Chondrocyte (in vitro differentiated cells): ENCODE results near the gene IFFO2. TPM values are rescaled to one million over a fixed set of nuclear protein-coding genes. Genes with fewer than 3 reads are reported as not detected.
A peak's percentile ranks its signal among the peaks of the same experiment; 100 is the strongest.

Experiments used
- DNase-seq: peaks from one replicate; pipeline ENCODE4 v3.0.0; 2021; ENCODE audit warnings: mixed read lengths, low spot score
- H3K27ac Mint-ChIP-seq: one replicate; pipeline ENCODE4 v1.8.0; 2021; ENCODE audit warnings: mild to moderate bottlenecking, moderate library complexity, mixed read lengths; ENCODE audit not compliant: unreplicated experiment
- H3K27me3 Mint-ChIP-seq: 2 replicates; pipeline ENCODE4 v1.8.0; 2021; ENCODE audit warnings: low read depth, mixed read lengths
- H3K36me3 Mint-ChIP-seq: 2 replicates; pipeline ENCODE4 v1.8.0; 2021; ENCODE audit warnings: low read depth, mixed read lengths
- H3K4me1 Mint-ChIP-seq: 2 replicates; pipeline ENCODE4 v1.8.0; 2021; ENCODE audit warnings: low read depth, mild to moderate bottlenecking, mixed read lengths
- H3K4me3 Mint-ChIP-seq: one replicate; pipeline ENCODE4 v1.8.0; 2021; ENCODE audit warnings: mild to moderate bottlenecking, moderate library complexity, mixed read lengths; ENCODE audit not compliant: unreplicated experiment
- H3K9me3 Mint-ChIP-seq: 2 replicates; pipeline ENCODE4 v1.8.0; 2021; ENCODE audit warnings: low read depth, mixed read lengths
- total RNA-seq: library from RNA; stranded (reverse); gene quantifications from 3 replicates; pipeline ENCODE4 v1.2.1, GENCODE V29; 2021
- TF ChIP-seq, protein P1 (sequence below): fragments of 200-600 bp; sonication (generic); IDR thresholded peaks from 2 replicates; pipeline ENCODE4 v1.5.0; 2021; ENCODE audit warnings: antibody characterized with exemption, mild to moderate bottlenecking, moderate library complexity

The IFFO2 gene
- total RNA-seq, 1 donor from 2014 or later: 18.9 TPM

DNA sequence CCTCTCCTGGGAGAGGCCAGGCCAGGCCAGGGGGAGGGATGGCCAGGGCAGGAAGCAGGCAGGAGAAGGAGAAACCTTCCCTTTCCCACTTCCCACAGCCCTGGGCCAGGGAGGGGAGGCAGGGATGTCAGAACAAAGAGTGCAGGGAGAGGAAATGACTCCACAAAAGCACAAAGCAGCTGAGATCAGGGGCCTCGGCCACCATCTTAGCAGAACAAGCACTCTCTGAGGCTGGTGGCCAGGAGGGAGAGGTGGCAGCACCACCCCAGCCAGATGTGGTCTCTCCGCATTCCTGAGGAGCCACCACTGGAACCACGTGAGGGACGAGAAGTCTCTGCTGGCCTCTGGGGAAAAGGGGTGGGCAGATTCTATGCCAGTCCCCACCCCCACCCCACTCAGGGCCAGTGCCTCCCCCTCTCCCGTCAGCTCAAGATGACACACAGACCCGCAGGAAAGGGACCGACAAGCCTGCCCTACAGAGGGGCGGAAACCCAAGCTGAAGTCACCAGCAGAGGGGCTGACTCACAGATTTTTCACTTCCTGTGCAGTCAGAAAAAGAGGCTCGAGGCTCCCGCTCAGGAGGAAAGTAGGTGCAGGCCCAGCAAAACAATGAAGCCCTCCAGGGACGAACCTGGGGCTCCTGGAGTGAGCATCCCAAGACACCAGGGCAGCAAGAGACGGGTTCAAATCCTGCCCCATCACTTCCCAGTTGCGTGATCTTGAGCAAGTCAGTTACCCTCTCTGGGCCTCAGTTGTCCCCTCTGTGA lies 30.0 kb downstream of the IFFO2 start:
- TF ChIP-seq, protein P1, sequence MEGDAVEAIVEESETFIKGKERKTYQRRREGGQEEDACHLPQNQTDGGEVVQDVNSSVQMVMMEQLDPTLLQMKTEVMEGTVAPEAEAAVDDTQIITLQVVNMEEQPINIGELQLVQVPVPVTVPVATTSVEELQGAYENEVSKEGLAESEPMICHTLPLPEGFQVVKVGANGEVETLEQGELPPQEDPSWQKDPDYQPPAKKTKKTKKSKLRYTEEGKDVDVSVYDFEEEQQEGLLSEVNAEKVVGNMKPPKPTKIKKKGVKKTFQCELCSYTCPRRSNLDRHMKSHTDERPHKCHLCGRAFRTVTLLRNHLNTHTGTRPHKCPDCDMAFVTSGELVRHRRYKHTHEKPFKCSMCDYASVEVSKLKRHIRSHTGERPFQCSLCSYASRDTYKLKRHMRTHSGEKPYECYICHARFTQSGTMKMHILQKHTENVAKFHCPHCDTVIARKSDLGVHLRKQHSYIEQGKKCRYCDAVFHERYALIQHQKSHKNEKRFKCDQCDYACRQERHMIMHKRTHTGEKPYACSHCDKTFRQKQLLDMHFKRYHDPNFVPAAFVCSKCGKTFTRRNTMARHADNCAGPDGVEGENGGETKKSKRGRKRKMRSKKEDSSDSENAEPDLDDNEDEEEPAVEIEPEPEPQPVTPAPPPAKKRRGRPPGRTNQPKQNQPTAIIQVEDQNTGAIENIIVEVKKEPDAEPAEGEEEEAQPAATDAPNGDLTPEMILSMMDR: peak; percentile 32
- peaks cover 76% of the 10 kb centered on the region for H3K4me1 Mint-ChIP-seq
- H3K36me3 Mint-ChIP-seq: peaks cover 1% of the 10 kb centered on the region
- peak overlapping the region; percentile 55 for H3K4me3 Mint-ChIP-seq
- no peak for DNase-seq
- peak overlapping the region; percentile 94 for H3K27ac Mint-ChIP-seq
- H3K9me3 Mint-ChIP-seq: no peaks in the 10 kb centered on the region
- no peaks in the 10 kb centered on the region for H3K27me3 Mint-ChIP-seq

DNA sequence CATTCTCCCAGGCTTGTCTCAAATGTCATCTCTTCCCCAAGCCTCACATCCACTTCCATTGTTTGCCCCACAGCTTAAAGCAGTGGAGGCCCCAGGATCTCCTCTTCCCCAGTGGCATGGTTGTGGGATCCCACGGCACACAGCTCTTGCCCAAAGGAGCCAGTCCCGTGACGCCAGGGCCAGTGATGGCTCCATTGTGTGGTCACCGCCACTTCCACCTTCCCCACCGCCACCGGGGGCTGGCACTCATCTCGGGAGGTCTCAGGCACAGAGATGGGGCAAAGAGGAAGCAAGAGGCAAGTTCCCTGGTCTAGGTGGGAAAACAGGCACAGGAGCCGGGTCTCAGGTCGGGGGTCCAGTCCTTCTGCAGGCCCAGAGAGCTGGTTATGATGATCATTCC lies 31.2 kb downstream of the IFFO2 start:
- H3K27ac Mint-ChIP-seq: peak overlapping the region; percentile 85
- H3K4me1 Mint-ChIP-seq: peaks cover 78% of the 10 kb centered on the region
- DNase-seq: no peak

DNA sequence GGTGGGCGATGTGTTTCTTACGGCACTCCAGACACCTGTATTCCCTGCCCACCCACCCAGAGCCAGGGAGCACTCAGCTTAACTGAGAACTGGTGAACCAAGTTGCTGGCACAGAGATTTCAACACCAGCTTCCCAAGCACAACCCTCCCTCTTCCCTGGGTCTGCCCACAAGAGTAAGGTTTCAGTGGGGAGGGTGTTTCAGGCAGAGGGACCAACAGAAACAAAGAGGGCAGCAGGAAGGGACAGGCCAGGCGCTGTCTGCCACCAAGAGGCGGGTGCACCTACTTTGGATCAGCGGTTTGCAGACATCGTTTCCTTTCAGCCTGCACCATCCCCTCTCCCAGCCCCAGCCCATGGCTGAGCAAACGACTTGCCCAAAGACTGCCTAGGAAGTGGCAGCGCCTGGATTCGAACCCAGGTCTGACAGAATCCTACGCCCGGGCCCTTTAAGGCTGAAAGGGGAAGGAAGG lies 32.2 kb downstream of the IFFO2 start:
- Mint-ChIP-seq H3K27me3 (no peaks in the 10 kb centered on the region), H3K4me3 (no peak overlapping the region), H3K36me3 (peaks cover 3% of the 10 kb centered on the region), H3K9me3 (no peaks in the 10 kb centered on the region), H3K4me1 (peaks cover 69% of the 10 kb centered on the region), H3K27ac (peak overlapping the region; percentile 59)
- DNase-seq: no peak
- TF ChIP-seq, protein P1: no peak

More for the DNA sequence above, 31.2 kb downstream of the IFFO2 start:
- H3K4me3 Mint-ChIP-seq: no peak overlapping the region
- no peaks in the 10 kb centered on the region for H3K27me3 Mint-ChIP-seq
- TF ChIP-seq, protein P1: no peak
- no peaks in the 10 kb centered on the region for H3K9me3 Mint-ChIP-seq
- H3K36me3 Mint-ChIP-seq: peaks cover 2% of the 10 kb centered on the region

DNA sequence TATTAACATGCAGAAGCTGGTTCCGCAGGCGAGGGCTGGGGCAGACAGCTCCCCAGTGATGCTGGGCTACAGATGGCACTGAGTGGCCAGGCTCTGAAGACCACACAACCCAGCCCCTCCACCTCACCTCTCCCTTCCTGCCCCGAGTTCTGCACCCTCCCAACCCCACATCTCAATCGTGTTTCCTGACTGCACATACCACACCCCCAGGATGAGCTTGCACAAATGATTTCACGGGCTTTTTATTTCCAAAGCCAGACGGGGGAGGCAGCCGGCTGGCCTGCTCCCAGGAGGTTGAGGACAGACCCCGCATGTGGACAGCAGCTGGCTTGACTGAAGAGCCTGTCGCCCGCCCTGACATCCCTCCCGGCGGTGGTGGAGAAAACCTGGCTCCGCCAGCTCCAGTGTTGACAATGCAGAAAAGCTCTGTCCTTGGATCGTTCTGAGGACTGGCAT lies 32.7 kb downstream of the IFFO2 start:
- Mint-ChIP-seq H3K27me3 (no peaks in the 10 kb centered on the region), H3K9me3 (no peaks in the 10 kb centered on the region), H3K27ac (peak overlapping the region; percentile 59), H3K4me1 (peaks cover 68% of the 10 kb centered on the region), H3K36me3 (peaks cover 3% of the 10 kb centered on the region), H3K4me3 (peak overlapping the region; percentile 22)
- no peak for DNase-seq
- TF ChIP-seq, protein P1: no peak

DNA sequence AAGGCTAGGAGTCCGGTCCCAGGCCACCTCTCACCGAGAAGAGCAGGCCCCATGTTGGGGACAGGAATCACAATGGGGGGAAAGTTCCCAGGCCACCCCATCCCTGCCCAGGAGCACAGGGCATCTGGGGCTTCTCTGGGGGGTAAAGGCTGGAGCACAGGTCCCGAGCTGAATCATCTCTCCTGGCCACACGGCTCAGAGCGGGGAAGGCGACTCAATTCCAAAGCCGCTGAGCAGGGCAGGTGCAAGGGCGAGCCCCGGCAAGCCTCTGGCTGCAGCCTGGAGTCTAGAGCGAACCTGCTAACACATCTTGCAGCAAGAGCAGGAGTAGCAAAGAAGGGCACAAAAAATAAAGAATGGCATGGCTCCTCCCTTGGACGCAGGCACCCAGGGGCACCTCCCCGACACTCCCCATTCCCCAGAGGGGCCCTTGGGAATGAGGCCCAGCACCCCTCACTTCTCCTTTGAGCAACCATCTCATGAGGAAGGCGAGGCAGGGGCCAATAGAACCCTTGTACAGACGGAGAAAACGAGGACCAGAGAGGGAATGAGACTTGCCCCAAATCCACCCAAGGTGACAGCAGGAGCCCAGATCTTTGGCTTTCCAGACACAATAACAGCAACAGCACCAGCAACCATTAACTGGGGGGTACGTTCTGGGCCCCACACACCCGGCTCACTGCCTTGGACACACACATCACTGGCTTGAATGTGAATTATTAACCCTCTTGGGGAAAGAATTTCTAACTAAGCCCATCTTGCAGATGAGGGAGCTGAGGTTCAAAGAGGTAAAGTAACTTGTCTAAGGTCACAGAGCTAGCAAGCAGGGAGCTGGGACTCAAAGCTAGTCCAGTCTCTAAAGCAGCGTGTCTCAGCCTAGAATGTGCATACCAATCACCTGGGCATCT lies 33.4 kb downstream of the IFFO2 start:
- Mint-ChIP-seq H3K27ac (peak overlapping the region; percentile 97), H3K4me3 (no peak overlapping the region), H3K4me1 (peaks cover 63% of the 10 kb centered on the region), H3K9me3 (no peaks in the 10 kb centered on the region), H3K36me3 (peaks cover 6% of the 10 kb centered on the region), H3K27me3 (no peaks in the 10 kb centered on the region)
- no peak for DNase-seq
- TF ChIP-seq, protein P1: no peak
